Spleen (tissue), 7 donors: Measurements from ENCODE around the gene SASH1.
"Not testable (repeated sequence)": the region's sequence is repeated elsewhere in the genome, so short reads cannot be mapped to it uniquely, and the experiment has no call there.

Experiments
- CTCF ChIP-seq, 11 experiments: fragments of 200-600 bp in 7 of 11; fragments of 450-650 bp in 4 of 11; sonication (generic) in 4 of 11; IDR thresholded peaks in 8 of 11; conservative IDR thresholded peaks in 3 of 11; 1 replicate in 7 of 11; 2 replicates in 4 of 11; pipeline versions ENCODE4 v1.4.0 to v1.8.0; 2016 to 2021; ENCODE audit warnings: antibody characterized with exemption in 11 of 11, inconsistent platforms in 4 of 11, mild to moderate bottlenecking in 1 of 11
- POLR2A ChIP-seq, 3 donors: fragments of 450-650 bp; IDR thresholded peaks; one replicate each; pipeline ENCODE4 v1.5.1; 2017; ENCODE audit warnings: antibody characterized with exemption in 3 of 3, mild to moderate bottlenecking in 1 of 3
- POLR2AphosphoS5 ChIP-seq, 3 donors: sonication (generic); formaldehyde crosslinking; IDR thresholded peaks; one replicate each; pipeline ENCODE4 v1.5.1; 2017; ENCODE audit warnings: antibody characterized with exemption in 3 of 3
- donor health status: DM: no; HTN: no; CAD: no; lungs with moderate emphysema.
- donor health status: DM: no; HTN: no; CAD: no.
- donor health status: DM: no; HTN: no; CAD: no.

- not testable (repeated sequence) for TF ChIP-seq POLR2A (IDR thresholded peaks at IDR 0.05); CTCF (IDR thresholded peaks at IDR 0.05 in 8 of 11, conservative IDR thresholded peaks at IDR 0.05 in 3 of 11); POLR2AphosphoS5 (IDR thresholded peaks at IDR 0.05)
Observed at GRCh38 chr6:148352421-148352820, 9.8 kb downstream of the SASH1 start.
